ENCODE results near the gene CDC42BPG. TPM values are rescaled to one million over a fixed set of nuclear protein-coding genes. Genes with fewer than 3 reads are reported as not detected.

CDC42BPG gene, protein sequence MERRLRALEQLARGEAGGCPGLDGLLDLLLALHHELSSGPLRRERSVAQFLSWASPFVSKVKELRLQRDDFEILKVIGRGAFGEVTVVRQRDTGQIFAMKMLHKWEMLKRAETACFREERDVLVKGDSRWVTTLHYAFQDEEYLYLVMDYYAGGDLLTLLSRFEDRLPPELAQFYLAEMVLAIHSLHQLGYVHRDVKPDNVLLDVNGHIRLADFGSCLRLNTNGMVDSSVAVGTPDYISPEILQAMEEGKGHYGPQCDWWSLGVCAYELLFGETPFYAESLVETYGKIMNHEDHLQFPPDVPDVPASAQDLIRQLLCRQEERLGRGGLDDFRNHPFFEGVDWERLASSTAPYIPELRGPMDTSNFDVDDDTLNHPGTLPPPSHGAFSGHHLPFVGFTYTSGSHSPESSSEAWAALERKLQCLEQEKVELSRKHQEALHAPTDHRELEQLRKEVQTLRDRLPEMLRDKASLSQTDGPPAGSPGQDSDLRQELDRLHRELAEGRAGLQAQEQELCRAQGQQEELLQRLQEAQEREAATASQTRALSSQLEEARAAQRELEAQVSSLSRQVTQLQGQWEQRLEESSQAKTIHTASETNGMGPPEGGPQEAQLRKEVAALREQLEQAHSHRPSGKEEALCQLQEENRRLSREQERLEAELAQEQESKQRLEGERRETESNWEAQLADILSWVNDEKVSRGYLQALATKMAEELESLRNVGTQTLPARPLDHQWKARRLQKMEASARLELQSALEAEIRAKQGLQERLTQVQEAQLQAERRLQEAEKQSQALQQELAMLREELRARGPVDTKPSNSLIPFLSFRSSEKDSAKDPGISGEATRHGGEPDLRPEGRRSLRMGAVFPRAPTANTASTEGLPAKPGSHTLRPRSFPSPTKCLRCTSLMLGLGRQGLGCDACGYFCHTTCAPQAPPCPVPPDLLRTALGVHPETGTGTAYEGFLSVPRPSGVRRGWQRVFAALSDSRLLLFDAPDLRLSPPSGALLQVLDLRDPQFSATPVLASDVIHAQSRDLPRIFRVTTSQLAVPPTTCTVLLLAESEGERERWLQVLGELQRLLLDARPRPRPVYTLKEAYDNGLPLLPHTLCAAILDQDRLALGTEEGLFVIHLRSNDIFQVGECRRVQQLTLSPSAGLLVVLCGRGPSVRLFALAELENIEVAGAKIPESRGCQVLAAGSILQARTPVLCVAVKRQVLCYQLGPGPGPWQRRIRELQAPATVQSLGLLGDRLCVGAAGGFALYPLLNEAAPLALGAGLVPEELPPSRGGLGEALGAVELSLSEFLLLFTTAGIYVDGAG (N-terminal part only)
- under 1 TPM; 0.13 to 0.33 (median 0.18) TPM for total RNA-seq

DNA sequence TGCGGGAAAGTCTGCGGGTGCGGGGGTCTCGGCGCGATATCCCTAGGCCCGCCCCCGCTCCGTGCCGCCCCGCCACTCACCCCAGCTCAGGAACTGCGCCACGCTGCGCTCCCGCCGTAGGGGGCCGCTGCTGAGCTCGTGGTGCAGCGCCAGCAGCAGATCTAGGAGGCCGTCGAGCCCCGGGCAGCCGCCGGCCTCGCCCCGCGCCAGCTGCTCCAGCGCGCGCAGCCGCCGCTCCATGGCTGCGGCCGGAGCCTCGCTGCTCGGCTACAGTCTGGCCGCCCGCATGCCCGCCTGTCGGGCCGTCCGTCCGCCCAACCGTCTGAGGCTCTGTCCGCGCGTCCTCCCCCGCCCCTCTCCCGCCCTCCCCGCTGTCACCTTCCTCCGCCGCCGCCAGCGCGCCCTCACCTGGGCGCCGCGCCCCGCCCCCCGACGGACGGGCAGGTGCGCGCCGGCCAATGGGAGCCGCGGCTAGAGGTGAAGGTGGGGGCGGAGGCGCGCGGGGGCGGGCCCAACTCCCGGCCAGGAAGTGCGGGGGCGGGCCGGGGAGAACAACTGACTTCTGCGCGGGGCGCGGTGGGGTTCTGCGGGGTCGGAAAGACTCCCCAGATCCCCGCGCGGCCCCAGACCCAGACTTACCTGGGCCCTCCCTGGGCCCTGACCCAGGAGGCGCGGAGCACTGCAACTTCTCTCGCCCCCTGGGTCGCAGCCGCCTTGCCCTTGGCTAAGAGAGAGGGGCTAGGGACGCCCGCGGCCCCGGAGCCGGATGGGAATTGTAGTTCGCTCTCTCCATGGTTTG lies at the start of gene CDC42BPG:
TSS of gene CDC42BPG (minus strand) at position 324 of the 799 bp plus-strand sequence. CDS start at position 240, 84 bp downstream.
- no peaks in the 10 kb centered on the region for H3K27me3 Mint-ChIP-seq (ENCODE audit: low read depth)
- peak; percentile 81 to 82 for ATAC-seq
- H3K36me3 Mint-ChIP-seq (ENCODE audit: insufficient read depth): no peaks in the 10 kb centered on the region
- H3K9me3 Mint-ChIP-seq: no peaks in the 10 kb centered on the region
- peaks cover 33% of the 10 kb centered on the region for H3K4me1 Mint-ChIP-seq (ENCODE audit: low read depth)
- H3K4me3 Mint-ChIP-seq: peak within 1 kb of the TSS; percentile 70
- peak; percentile 55 for DNase-seq

DNA sequence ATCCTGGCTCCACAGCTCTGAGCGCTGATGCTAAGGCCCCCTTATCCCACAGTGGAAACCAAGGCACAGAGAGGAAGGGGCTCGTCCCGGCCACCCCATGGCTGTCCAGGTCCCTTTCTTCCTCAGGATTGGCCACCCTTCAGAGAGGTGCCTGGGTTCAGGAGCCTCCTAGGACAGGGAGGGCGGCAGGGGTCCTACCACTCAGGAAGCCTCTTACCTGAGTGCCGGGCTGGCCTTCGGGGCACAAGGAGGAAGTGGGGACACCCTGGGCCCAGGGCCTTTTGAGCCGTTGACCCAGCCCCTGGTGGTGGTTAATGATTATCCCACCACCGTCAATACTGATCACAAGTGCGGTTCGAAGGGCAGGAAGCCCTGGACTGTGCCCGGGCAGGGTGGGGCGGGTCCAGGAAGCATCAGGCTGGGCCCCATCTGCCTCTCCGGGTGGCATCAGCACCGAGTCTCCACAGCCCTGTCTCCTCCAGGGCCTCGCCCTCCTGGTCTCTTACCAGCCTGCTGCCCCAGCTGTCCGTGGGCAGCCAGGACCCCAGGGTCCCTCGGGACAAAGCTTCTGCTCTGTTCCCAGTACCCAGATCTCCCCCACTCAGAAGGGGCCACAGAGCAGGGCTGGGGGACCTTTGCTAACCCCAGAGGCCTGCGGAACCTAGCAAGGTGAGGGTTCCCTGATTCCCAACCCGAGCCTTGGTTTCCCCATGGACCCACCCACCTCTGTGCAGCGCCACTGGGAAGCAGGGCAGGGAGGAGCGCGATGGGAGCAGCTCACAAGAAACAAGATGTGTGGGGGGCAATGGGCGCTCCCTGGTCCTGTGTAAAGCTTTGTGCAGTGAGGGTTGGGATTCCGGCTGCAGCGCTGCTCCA lies 49.0 kb upstream of the CDC42BPG start:
- no peaks in the 10 kb centered on the region for H3K9me3 Mint-ChIP-seq
- no peaks in the 10 kb centered on the region for H3K27me3 Mint-ChIP-seq (ENCODE audit: low read depth)
- ATAC-seq (no peak), DNase-seq (no peak)
- H3K4me1 Mint-ChIP-seq (ENCODE audit: low read depth): peaks cover 2% of the 10 kb centered on the region
- H3K36me3 Mint-ChIP-seq (ENCODE audit: insufficient read depth): peaks cover 2% of the 10 kb centered on the region
- no peak overlapping the region for H3K4me3 Mint-ChIP-seq

DNA sequence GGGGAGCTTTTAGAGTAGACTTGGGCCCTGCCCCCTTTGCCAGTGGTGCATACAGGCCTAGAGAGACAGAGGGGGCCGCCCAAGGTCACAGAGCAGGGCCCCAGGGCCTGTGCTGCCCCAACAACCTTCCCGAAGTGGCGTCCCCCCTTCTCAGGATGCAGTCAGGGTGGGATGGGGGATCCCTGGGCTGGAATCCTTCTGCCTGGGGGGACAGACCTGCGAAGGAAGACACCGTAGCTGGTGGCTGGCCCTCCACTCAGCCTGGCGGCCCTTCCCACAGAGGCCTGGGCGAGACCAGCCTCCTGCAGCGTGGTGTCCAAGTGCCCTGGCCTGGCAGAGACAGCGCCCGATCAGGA lies 48.4 kb upstream of the CDC42BPG start:
- DNase-seq (no peak), ATAC-seq (no peak)
- no peaks in the 10 kb centered on the region for H3K9me3 Mint-ChIP-seq
- no peaks in the 10 kb centered on the region for H3K27me3 Mint-ChIP-seq (ENCODE audit: low read depth)
- H3K36me3 Mint-ChIP-seq (ENCODE audit: insufficient read depth): peaks cover 2% of the 10 kb centered on the region
- H3K4me3 Mint-ChIP-seq: no peak overlapping the region
- H3K4me1 Mint-ChIP-seq (ENCODE audit: low read depth): peaks cover 7% of the 10 kb centered on the region

DNA sequence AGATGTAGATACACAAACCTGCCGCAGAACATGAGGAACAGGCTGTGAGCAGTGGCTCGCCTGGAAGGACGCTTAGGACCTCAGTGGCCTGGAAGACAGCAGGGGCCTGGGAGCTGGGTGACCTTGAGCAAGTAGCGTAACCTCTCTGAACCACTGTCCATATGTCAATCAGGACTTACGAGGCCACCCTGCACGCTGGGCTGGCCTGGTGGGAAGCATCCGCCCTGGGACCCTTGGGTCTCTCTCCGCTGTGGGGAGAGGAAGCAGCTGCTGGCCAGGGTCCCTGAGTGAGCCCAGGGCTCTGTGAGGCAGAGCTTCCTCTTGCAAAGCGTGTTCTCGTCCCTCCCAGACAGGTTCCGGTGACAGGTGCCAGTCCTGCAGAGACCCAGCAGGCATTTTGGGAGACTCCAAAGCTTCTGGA lies 48.0 kb upstream of the CDC42BPG start:
- Mint-ChIP-seq H3K4me1 (ENCODE audit: low read depth) (peaks cover 8% of the 10 kb centered on the region), H3K9me3 (no peaks in the 10 kb centered on the region), H3K27me3 (ENCODE audit: low read depth) (no peaks in the 10 kb centered on the region), H3K36me3 (ENCODE audit: insufficient read depth) (peaks cover 2% of the 10 kb centered on the region), H3K4me3 (no peak overlapping the region)
- no peak for DNase-seq
- no peak for ATAC-seq

DNA sequence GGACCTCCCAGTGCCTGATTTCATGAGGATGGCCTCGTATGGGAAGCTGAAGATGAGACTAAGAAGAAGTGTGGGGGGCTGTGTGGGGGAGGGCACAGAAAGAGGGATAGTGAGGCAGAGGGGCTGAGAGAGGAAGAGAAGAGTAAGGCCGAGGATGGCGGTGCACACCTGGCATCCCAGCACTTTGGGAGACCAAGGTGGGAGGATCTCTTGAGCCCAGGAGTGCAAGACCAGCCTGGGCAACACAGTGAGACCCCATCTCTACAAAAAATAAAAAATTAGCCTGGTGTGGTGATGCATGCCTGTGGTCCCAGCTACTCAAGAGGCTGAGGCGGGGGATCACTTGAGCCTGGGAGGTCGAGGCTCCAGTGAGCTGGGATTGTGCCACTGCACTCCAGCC lies 47.4 kb upstream of the CDC42BPG start:
- no peak overlapping the region for H3K4me3 Mint-ChIP-seq
- no peak for ATAC-seq

DNA sequence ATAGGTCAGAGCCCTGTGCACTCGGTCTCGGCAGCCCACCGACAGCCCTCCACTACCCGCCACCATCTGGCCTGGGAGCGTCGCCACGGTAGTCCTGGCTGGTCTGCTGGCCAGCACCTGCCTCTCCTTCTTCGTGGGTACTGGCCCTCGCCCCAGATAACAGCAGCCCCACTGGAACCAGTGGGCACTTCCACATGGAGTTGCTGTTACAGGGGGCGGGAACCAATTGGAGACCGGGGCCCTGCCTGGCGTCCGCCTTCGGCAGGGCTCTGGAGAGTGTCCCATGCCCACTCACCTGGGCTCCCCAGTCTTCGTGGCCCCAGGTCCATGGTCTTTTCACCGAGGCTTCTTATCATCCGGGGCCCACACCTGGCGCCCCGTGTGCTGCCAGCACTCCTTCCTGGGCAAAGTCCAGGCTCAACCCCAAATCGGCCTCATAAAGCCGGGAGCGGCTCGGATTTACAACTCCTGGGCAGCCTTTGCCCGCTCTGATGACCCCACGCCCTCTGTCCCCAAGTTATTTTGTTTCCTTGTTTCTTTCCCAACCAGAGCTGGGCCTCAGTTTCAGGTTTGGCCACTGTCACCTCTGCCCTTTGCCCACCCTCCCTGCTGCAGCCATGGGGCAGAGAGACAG lies 46.9 kb upstream of the CDC42BPG start:
- no peak for DNase-seq

More for the DNA sequence above, 47.4 kb upstream of the CDC42BPG start:
- no peaks in the 10 kb centered on the region for H3K27me3 Mint-ChIP-seq (ENCODE audit: low read depth)
- peaks cover 11% of the 10 kb centered on the region for H3K4me1 Mint-ChIP-seq (ENCODE audit: low read depth)
- DNase-seq: no peak
- H3K9me3 Mint-ChIP-seq: no peaks in the 10 kb centered on the region
- H3K36me3 Mint-ChIP-seq (ENCODE audit: insufficient read depth): no peaks in the 10 kb centered on the region

DNA sequence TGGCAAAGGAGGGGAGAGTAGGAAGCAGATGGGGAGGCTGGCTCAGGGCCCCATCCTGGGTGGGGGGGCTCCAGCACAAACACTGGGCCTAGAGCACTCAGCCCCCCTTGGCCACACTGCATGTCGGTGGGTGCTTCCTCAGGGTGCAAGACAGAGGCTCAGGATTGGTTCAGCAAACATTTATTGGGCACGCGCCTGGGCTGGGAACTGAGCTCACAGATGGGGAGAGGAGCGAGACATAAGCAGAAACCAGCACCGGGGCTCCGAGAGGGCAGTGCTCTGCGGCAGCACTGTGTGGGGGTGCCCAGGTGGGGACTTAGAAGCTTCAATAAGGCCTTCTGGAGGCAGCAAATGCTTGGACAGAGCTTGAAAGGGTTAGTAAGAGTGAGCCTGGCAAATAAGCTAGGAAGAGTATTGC lies 46.1 kb upstream of the CDC42BPG start:
- H3K27me3 Mint-ChIP-seq (ENCODE audit: low read depth): no peaks in the 10 kb centered on the region
- H3K9me3 Mint-ChIP-seq: no peaks in the 10 kb centered on the region
- ATAC-seq (no peak), DNase-seq (no peak)
- H3K36me3 Mint-ChIP-seq (ENCODE audit: insufficient read depth): no peaks in the 10 kb centered on the region
- H3K4me1 Mint-ChIP-seq (ENCODE audit: low read depth): peaks cover 18% of the 10 kb centered on the region
- no peak overlapping the region for H3K4me3 Mint-ChIP-seq

More for the DNA sequence above, 46.9 kb upstream of the CDC42BPG start:
- H3K4me3 Mint-ChIP-seq: no peak overlapping the region
- no peak for ATAC-seq
- no peaks in the 10 kb centered on the region for H3K9me3 Mint-ChIP-seq
- no peaks in the 10 kb centered on the region for H3K36me3 Mint-ChIP-seq (ENCODE audit: insufficient read depth)
- peaks cover 11% of the 10 kb centered on the region for H3K4me1 Mint-ChIP-seq (ENCODE audit: low read depth)
- no peaks in the 10 kb centered on the region for H3K27me3 Mint-ChIP-seq (ENCODE audit: low read depth)

DNA sequence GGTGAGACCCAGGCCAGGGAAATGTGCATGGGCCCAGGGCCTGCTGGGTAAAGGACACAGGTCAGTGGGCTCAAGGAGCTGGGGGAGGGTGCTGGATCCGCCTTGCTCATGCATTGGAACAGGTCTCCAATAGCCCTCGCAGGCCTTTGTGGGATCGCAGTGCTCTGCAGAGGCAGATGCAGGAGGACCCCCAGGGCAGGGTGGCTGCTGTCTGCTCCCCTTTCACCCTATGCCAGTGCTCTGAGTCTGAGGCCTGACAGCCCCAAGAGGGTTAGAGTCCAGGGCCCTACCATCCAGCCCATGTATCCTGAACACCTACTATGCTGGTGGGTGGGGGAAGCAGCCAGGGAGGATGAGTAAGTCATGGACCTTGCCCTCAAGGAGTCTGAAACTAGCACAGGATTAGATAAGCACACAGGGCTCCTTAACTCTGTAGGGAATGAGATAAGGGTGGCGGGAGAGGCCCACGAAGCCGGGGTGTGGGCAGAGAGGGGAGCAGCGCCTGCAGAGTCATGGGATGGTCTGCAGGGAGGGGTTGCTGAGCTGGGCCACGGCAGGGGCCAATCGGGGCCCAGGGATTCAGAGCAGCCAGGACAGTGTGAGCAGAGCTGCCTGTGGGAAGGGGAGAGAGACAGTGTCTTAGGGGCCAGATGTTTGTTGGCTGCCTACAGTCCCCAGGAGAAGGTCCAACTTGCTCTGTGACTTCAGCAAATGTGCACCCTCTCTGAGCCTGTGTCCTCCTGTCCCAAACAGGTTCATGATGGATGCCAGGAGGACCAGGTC lies 44.5 kb upstream of the CDC42BPG start:
- ATAC-seq (no peak), DNase-seq (no peak)
- Mint-ChIP-seq H3K4me3 (no peak overlapping the region), H3K9me3 (no peaks in the 10 kb centered on the region), H3K27me3 (ENCODE audit: low read depth) (no peaks in the 10 kb centered on the region), H3K4me1 (ENCODE audit: low read depth) (peaks cover 28% of the 10 kb centered on the region), H3K36me3 (ENCODE audit: insufficient read depth) (no peaks in the 10 kb centered on the region)

DNA sequence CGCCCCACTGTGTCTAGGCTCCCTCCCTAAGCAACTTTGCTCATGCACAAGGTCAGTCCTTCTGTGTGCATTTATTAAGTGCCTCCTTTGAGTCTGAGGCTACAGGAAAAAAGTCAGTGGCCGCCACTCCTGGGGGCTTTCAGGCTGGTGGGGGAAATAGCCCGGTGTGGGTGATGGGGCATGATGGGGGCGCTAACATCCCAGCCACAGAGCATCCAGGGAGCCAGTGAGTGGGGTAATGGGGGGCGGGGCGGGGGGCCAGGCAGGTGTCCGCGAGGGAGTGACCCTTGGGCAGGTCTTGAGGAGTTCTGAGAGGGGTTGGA lies 43.9 kb upstream of the CDC42BPG start:
- Mint-ChIP-seq H3K4me1 (ENCODE audit: low read depth) (peaks cover 28% of the 10 kb centered on the region), H3K36me3 (ENCODE audit: insufficient read depth) (no peaks in the 10 kb centered on the region), H3K27me3 (ENCODE audit: low read depth) (no peaks in the 10 kb centered on the region), H3K4me3 (peak overlapping the region; percentile 64), H3K9me3 (no peaks in the 10 kb centered on the region)
- ATAC-seq: no peak
- DNase-seq: no peak

DNA sequence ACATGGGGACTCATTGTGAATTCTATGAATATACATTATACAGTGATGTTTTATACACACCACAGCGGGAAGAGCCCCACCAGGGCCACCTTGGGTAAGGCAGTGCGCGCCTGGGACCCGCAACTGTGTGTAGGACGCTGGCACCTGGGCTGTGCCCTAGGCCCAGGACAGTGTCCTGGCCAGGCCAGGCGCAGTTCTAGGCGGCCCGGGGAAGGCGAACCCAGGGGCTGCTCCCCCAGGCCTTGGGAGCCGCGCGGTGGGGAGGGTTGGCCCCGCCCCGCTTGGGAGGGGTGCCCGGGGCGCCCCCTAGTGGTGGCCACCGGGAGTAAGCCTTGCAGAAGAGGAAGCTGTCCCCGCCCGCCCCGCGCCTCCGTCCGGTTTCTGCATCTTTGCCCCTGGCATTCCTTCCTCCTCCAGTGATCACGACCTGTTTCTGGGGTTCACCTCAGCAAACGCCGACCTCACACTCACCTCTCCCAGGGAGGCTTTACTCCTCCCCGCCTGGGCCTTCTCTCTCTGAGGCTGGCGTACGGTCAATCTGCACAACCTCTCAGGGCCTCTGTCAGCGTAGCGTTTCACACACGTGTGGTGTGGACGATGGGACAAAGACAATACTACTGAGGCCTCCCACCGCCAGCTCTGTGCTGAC lies 43.4 kb upstream of the CDC42BPG start:
- DNase-seq (peak; percentile 86), ATAC-seq (peak; percentile 89)
- Mint-ChIP-seq H3K36me3 (ENCODE audit: insufficient read depth) (no peaks in the 10 kb centered on the region), H3K9me3 (no peaks in the 10 kb centered on the region), H3K4me1 (ENCODE audit: low read depth) (peaks cover 28% of the 10 kb centered on the region), H3K27me3 (ENCODE audit: low read depth) (no peaks in the 10 kb centered on the region), H3K4me3 (peak overlapping the region; percentile 64)

DNA sequence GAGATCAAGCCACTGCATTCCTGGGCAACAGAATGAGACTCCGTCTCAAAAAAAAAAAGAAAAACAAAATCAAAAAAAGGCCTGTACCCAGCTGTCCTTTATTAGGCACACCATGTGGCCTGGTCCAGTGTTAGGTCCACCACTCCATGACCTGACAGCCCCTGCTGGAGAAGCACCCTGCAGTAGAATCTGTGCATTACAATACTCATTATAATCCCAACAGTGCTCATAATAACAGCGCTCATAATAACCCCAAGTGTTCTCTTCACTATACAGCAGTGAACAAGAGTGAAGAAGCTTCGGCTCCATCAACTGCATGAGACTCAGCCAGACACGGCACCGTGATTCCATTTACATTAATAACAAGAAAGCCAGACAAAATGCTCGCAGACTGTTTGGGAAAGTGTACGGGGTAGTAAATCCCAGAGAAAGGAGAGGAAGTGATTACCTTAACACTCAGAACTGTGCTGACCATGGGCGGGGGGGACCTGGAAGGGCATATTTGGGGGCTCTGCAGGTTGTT lies 42.8 kb upstream of the CDC42BPG start:
- no peak overlapping the region for H3K4me3 Mint-ChIP-seq
- ATAC-seq (no peak), DNase-seq (no peak)
- no peaks in the 10 kb centered on the region for H3K36me3 Mint-ChIP-seq (ENCODE audit: insufficient read depth)
- no peaks in the 10 kb centered on the region for H3K9me3 Mint-ChIP-seq
- H3K27me3 Mint-ChIP-seq (ENCODE audit: low read depth): no peaks in the 10 kb centered on the region
- peaks cover 28% of the 10 kb centered on the region for H3K4me1 Mint-ChIP-seq (ENCODE audit: low read depth)

Data from activated T-cell treated with anti-CD3 and anti-CD28 coated beads, Interleukin-2, amount 50 U/mL, for 4 hours (primary cell).